GM21528 (cell line): ENCODE measurements around the gene DPP9.
"Not testable (repeated sequence)": the region's sequence is repeated elsewhere in the genome, so short reads cannot be mapped to it uniquely, and the experiment has no call there.

ENCODE experiments used
- ATAC-seq: cut with Tn5 transposase; IDR thresholded peaks from one replicate; pipeline ENCODE4 v1.9.1; 2021; ENCODE audit warnings: mild to moderate bottlenecking, moderate library complexity; ENCODE audit not compliant: unreplicated experiment, low FRiP score

Gene DPP9

DNA sequence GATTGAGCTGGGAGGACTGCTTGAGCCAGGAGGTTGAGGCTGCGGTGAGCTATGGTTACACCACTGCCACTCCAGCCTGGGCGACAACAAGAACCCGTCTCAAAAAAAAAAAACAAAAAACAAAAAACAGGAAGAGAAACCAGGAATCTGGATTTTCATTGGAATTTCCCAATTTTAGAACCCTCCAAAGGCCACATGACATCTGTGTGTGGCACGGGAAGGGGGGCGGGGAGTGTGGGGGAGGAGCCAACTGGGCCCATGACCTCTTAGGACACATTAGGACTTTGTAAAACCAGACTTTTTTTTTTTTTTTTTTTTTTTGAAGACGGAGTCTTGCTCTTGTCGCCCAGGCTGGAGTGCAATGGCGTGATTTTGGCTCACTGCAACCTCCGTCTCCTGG lies 32.3 kb downstream of the DPP9 start:
- no peak for ATAC-seq

DNA sequence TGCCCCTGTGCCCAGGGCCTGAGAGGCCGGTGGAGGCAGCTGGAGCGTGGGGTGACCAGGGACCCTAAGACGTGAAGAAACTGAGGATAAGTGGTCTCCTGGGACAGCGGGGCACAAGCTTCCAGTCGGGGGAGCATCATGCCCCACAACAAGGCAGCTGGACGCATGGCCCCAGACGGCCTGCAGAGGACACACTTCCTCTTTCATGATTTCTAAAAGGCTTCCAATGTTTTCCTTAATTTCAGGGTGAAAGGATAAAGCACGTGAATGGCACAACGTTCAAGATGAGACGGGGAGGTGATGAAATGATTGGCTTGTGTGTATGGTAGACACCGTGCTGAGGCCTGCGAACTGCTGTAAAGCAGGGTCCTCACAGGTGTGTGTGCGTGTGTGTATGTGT lies 33.3 kb downstream of the DPP9 start:
- ATAC-seq = no peak

DNA sequence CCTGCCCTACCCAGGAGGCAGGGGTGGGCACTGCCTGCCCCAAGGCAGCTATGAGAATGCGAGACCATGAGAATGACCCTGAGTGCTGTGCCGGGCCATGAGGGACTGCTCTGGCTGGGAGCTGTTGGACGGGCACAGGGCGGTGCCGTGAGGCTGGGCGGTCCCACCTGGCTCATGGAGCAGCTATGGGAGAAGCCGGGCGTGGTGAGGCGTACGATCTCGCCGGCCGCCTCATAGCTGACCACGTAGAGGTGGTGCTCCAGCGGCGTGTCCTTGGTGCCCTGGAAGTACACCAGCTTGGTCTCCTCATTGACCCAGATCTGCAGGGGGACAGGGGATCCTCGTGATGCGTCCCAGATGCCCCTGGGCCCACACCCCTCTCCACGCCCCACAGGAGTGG lies 34.2 kb downstream of the DPP9 start:
- ATAC-seq = no peak

DNA sequence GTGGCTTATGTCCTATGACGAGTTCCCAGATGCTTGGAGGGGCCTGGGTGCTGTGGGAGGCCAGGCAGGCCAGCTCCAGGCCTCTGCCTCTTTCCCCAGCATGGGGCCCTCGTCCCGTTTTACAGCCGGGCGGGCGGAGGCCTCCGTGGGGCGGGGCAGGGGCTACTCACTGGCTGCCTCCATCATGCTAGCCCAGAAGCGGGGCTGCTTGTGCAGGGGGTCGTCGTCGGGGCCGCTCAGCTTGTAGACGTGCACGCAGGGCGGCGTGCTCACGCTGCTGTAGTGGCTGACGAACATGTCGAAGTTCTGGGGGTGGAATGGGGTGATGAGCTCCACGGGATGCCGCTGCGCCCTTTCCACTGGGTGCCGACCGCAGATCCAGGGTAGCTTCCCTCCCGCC lies 35.1 kb downstream of the DPP9 start:
- no peak for ATAC-seq

DNA sequence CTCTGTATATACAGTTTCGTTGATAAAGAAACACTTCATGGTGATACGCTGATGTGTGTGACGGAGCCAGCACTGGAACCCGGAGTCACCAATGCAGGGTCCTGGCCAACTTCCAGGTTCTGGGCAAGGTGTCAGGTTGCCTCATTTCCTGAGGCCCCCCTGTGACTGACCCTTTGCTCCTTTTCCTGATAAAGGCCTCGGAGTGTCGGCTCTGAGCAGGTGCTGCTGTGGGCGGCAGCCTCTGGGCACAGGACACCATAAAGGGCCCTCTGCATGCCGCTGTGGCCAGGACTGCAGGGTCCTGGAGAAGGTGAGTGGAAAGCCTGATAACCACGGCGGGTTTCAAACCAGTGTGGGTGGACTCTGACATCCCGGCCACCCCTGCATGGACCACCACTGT lies 36.2 kb downstream of the DPP9 start:
- ATAC-seq = no peak

DNA sequence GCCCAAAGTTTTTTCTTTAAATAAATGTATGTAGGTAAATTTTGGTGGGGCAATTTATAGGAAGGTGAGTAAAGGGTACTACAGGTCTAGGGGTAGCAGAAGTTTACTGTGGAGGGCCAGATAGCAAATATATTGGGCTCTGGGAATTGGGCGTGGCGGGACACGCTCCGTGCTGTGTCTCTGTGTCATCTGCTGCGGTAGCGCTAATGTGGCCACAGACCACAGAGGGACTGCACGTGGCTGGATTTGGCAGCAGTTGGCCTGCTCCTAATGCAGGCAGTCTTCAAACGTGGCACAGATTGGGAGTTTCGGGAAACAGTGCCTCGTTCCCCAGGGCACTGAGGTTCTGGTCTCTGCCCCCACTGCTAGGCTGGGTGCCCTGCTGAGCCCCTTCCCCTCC lies 36.9 kb downstream of the DPP9 start:
- ATAC-seq = no peak

DNA sequence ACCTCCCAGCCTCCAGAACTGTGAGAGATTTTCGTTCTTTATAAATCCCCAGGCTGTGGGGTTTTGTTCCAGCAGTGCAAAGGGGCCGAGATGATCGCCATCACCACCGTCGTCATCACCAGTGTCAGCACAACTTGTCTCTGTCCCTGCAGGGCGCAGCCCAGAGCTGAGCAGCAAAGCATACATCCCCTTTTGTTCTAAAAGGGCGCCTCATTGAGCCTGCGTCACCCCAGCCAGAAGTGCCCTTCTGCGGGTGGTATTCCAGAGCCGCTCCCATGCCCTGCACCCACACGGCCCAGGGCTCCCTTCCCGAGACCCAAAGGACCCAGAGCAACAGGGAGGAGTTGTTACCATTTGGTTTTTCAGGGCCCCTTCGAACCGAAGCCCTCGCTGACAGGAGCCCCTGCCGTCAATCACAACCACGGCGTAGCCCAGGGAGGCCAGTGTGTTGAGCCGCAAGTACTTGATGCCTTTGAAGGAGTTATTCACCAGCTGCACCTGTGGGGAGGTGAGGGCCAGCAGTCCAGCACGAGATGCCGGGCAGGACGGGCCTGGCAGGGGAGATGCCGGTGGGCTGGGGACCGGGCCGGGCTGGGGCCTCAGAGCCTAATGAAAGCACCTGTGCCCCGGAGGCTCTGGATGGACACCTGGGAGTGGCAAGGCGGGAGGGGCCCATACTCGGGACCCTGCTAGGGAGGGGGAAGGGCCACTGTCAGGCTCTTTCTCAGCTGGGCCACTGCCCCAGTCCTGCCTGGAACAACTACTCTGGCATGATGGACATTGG lies 39.1 kb downstream of the DPP9 start:
- ATAC-seq = no peak

DNA sequence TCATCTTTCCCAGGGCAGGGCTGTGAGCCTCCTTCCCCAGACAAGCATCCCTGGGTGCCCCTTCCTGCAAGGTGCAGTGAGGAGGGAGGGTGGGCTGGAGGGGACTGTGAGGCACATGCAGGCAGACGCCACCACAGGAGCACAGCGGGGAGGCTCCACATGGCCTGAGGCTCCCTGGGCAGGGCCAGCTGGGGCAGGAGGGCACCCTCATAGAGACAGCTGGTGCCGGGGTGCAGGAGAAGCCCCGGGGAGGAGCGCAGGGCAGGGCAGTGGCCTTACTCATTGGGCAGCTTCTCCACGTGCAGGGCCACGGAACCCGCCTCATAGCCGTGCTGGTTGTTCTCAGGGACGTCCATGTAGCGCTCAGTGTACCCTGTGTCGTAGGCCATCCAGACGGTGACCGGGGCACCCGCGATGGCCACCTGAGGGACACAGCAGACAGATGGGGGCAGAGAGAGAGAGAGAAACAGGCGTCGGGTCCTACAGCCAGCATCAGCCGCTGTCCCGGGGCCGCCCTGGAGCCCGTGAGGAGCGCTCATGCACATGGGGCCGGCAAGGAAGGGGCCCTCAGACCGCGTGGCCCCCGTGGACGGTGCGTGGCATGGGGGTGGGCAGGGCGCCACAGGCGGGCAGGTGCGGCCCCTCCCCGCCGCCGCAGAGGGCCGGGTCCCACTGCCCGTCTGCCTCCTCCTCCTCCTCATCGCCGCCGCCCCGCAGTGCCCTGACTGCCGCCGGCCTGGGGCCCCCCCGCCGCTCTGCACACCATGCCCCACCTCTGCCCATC lies 41.0 kb downstream of the DPP9 start:
- ATAC-seq = no peak

DNA sequence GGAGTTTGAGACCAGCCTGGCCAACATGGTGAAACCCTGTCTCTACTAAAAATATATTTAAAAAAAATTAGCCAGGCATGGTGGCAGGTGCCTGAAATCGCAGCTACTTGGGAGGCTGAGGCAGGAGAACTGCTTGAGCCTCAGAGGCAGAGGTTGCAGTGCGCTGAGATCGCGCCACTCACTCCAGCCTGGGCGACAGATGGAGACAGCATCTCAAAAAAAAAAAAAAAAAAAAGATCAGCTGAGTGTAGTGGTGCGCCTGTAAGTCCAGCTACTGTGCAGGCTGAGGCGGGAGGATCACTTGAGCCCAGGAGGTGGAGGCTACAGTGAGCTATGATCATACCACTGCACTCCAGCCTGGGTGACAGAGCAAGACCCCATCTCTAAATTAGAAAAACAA lies 43.6 kb downstream of the DPP9 start:
- not testable (repeated sequence) for ATAC-seq

DNA sequence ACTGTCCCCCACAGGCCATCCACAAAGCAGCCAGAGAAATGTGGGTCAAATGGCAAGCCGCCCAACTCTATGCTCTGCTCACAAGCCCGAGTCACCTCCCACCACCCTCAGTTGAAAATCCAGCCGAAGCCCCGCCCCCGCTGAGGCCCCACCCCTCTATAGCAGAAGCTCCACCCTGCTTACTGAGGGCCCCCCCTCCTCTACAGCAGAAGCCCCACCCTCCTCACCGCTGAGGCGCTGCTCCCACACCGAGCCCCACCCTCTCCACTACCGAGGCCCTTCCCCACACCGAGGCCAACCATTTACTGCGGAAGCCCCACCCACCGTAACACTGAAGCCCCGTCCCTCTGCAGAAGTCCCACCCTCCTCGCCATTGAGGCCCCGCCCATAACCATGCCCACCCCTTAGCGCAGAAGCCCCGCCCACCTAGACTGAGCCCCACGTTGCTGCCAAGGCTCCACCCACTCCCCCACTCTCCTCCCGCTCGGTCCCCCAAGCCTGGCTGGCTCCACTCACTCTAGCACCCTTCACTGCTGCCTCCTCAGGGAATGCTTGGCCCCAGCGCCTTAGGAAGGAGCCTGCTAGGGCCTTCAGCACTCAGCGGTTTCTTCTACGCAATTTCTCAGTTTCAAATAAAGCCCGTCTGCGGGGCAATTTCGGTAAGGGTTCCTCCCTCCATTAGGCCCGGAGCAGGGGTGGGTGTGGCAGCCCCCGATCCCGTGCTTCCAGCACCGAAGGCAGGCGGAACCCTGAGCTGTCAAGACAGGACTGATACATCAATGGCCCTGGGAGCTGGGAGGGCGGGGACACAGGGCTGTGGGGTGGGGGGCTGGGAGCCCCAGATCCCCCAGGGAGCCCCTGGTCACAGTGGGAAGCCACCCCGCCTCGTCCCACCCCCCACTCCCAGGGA lies 44.5 kb downstream of the DPP9 start:
- ATAC-seq = no peak

DNA sequence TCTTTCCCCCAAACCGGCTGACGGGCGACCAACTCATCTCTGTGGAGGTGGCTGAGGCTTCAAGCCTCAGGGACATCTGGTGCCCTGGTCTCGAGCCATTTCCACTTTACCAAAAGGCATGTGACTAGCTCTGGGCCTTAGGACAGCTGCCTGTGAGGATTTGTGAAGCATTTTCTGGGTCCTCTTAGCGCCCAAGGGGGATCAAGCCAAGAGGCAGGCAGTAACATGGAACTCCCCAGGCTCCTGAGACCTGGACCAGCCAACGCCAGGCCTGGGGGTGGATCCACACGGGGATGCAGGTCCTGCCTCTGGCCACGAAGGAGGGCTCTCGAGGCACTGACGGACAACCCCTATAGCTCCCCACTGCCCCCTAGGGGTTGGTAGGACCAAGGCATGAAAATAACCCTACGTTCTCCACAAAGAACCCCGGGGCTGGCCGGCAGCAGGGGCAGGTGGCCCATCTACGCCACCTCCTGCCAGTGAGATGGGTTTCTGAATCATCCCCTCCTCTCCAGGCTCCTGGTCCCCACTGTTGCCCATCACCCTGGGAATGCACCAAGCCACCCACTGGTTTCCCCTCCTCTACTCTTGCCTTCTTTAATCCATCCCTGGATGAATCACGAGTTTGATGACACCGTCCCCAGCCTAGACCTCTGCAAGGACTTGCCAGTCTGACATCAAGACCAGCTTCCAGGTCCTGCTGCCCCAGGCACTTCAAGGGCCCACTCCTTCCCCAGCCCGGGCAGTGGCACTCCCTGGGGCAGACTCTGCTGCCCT lies 46.5 kb downstream of the DPP9 start:
- no peak for ATAC-seq

DNA sequence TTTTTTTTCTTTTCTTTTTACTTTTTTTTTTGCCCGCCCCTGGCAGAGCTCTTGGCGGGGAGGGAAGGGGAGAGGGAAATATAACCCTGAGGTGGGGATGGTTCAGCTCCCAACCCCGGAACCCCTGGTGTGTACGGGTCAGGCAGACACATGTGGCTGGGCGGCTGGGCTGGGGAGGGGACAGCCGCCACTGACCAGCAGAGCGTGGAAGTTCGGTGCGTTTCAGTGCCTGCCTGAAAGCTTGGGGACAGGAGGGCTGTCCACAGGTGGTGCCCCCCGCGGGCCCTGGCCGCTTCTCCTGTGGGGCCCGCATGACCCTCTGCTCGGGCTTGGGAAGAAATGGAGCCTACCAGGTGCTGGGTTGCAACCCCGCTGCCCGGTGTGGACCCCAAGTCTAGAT lies 48.3 kb downstream of the DPP9 start:
- ATAC-seq = no peak

DNA sequence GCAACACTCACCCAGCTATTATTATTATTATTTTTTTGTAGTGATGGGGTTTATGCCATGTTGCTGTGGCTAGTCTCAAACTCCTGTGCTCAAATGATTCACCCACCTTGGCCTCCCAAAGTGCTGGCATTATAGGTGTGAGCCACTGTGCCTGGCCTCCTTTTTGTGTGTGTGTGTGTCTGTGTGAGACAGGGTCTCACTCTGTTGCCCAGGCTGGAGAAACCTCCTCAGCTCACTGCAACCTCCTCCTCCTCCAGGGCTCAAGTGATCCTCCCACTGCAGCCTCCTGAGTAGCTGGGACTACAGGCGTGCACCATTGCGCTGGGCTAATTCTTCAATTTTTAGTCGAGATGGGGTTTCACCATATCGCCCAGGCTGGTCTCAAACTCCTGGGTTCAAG lies 49.9 kb downstream of the DPP9 start:
- ATAC-seq = no peak

DNA sequence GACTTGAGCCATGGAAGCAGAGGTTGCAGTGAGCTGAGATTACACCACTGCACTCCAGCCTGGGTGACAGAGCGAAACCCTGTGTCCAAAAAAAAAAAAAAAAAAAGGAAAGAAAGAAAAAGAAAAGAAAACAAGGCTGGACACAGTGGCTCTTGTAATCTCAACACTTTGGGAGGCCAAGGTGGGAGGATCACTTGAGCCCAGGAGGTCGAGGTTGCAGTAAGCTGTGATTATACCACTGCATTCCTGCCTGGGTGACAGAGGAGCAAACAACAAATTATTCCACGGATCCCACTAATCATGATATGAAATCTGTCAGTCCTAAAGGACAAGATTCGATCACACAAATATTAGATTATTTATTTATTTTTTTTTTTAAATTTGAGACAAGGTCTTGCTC lies 50.4 kb downstream of the DPP9 start:
- ATAC-seq = no peak

DNA sequence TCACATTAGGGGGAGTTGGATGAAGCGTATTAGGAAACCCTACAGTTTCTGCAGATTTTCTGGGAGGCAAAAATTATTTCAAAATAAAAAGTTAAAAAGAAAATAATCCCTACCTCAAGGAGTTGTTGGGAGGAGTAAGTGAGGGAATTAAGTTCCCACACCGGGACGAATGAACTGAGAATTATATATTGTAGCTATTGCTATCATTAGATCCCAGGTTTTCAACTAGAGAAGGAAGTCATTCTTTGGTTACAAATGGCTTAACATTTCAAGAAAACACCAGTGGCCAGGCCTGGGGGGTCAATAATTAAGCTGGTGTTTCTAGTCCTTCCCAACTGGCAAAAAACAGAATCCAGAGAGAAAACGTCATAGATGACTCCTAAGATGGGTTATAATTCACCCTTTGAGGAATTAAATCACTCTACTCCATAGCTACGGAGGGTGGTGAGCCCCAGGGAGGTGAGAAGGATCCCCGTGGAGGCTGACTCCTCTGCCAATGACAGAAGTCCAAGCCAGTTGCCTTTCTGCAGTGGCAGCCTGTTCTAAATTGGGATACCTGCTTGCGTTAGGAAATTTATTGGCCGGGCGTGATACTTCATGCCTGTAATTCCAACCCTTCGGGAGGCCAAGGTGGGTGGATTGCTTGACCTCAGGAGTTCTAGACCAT lies 52.3 kb downstream of the DPP9 start:
- no peak for ATAC-seq

DNA sequence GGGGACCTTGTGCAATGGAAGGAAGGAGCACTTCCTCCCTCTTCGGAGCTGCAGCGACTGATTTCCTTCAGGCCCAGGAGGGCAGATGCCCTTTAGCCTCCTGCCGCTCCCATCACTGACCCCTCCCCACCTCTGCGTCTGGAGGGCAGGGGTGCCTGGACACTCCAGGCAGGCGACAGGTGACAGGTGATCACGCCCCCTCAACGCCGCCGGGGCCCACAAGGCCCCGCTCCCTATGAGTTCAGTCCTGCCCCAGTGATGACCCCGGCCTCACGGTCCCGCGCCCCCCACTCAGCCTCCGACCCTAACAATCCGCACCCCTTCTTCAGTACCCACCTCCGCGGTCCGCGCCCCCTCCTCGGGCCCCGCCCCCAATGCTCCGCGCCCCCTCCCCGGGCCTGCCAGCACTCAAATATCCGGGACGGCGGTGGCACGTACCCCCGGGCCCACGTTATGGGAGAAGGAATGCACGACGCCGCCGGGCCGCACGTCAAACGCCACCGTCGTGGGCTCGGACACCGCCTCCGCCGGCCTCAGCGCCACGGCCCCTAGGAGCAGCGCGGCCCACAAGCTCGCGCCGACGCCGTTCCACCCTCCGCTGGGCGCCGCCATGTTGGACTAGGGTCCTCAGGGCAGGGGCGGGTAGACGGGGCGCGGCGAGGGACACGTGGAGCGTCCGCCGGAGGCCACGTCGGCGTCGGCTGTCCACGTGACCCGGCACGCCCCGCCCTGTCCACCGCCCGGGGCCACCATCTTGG lies 53.7 kb downstream of the DPP9 start, which contains the start of gene MYDGF:
TSS of gene MYDGF (minus strand) at position 620 of the 758 bp plus-strand sequence. CDS start at position 612, 8 bp downstream.
- peak; percentile 81 for ATAC-seq

DNA sequence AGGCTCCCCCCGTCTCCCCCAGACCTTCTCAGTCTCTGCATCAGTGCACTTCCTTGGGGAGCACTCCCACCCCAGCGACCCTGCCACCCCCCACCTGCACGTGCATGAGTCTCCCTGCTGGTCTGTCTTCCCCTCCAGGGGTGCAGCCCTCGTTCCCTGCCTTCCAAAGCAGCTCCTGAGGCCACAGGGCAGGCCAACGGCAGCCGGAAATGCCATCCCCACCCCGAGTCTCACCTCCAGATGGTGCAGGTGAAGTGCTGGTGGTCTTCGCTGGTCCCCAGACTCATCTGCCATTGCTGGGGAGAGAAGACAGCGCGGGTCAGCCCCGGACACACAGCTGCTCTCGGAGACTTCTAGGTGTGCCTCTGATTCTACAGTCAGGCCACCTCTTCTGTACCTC lies 59.0 kb downstream of the DPP9 start:
- no peak for ATAC-seq

DNA sequence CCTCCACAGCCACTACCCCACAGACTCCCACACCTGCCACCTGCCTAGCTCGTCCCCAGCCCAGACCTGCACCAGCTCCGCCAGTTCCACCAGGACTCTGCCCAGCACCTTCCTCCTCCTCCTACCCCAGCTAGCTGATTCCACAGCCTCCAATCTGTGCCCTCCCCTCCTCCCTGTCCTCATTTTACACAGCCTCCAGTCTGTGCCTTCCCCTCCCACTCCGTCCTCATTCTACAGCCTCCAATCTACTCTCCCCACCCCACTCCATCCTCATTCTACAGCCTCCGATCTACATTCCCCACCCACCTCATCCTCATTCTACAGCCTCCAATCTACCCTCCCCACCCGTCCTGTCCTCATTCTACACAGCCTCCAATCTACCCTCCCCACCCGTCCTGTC lies 60.8 kb downstream of the DPP9 start:
- no peak for ATAC-seq
